PC-3 (cell line): Measurements from ENCODE around the gene CHRNA4. TPM values are rescaled to one million over a fixed set of nuclear protein-coding genes. Genes with fewer than 3 reads are reported as not detected.

Source experiments
- ATAC-seq: fragments of 200-7000 bp; cut with Tn5 transposase; 2 replicates; pipeline ENCODE4 v1.9.1; 2020; ENCODE audit warnings: mild to moderate bottlenecking, moderate library complexity
- BruUV-seq: library from RNA; stranded (reverse); fragments of 400-500 nt; replicated peaks from 2 replicates; lab custom pipeline; 2021; lab: Mats Ljungman, UMichigan
- CTCF ChIA-PET: fragments of 300-600 bp; sonication (Branson Sonifier 250); formaldehyde crosslinking; loops from one replicate; lab custom pipeline; 2022; ENCODE audit warnings: antibody characterized with exemption; lab: Charles Lee
- POLR2A ChIA-PET: fragments of 300-600 bp; sonication (Branson Sonifier 250); formaldehyde crosslinking; loops from one replicate; lab custom pipeline; 2022; ENCODE audit warnings: antibody characterized with exemption; ENCODE audit not compliant: unreplicated experiment; lab: Charles Lee
- DNase-seq: peaks from one replicate; pipeline ENCODE4 v3.0.0-alpha.2; 2015
- H2AFZ ChIP-seq: fragments of 300-600 bp; sonication (generic); 2 replicates; pipeline ENCODE4 v1.6.0; 2016; ENCODE audit warnings: antibody characterized with exemption, low read length
- H3F3A ChIP-seq: fragments of 300-600 bp; sonication (generic); one replicate; pipeline ENCODE4 v1.6.0; 2017; ENCODE audit warnings: antibody characterized with exemption, low read length, control low read depth, mild to moderate bottlenecking; ENCODE audit not compliant: unreplicated experiment
- H3K27ac ChIP-seq: fragments of 300-600 bp; sonication (generic); 2 replicates; pipeline ENCODE4 v1.5.1; 2016; ENCODE audit warnings: mild to moderate bottlenecking, low read length
- H3K27me3 ChIP-seq: fragments of 300-600 bp; sonication (generic); 2 replicates; pipeline ENCODE4 v1.6.1; 2016; ENCODE audit warnings: low read length, mixed read lengths
- H3K36me3 ChIP-seq: fragments of 300-600 bp; sonication (generic); 2 replicates; pipeline ENCODE4 v1.6.1; 2016; ENCODE audit warnings: low read depth, mixed run types, low read length, mixed read lengths
- H3K4me1 ChIP-seq: fragments of 300-600 bp; sonication (generic); 2 replicates; pipeline ENCODE4 v1.5.1; 2016; ENCODE audit warnings: low read length; ENCODE audit not compliant: insufficient read depth
- H3K4me2 ChIP-seq: fragments of 300-600 bp; sonication (generic); 2 replicates; pipeline ENCODE4 v1.6.0; 2016; ENCODE audit warnings: low read length
- H3K4me3 ChIP-seq: fragments of 300-600 bp; sonication (generic); 2 replicates; pipeline ENCODE4 v1.5.1; 2016; ENCODE audit warnings: mild to moderate bottlenecking, low read length, mixed read lengths
- H3K79me2 ChIP-seq: fragments of 300-600 bp; sonication (generic); 2 replicates; pipeline ENCODE4 v1.6.1; 2017; ENCODE audit warnings: low read length, mixed read lengths
- H3K9ac ChIP-seq: fragments of 300-600 bp; sonication (generic); 2 replicates; pipeline ENCODE4 v1.6.0; 2016; ENCODE audit warnings: mild to moderate bottlenecking, low read length
- H3K9me2 ChIP-seq: fragments of 300-600 bp; sonication (generic); replicated peaks from 2 replicates; pipeline ENCODE4 v1.6.1; 2016; ENCODE audit warnings: mixed run types, low read length, mixed read lengths
- H3K9me3 ChIP-seq: fragments of 300-600 bp; sonication (generic); 2 replicates; pipeline ENCODE4 v1.6.1; 2016; ENCODE audit warnings: low read length, mixed read lengths
- H4K20me1 ChIP-seq: fragments of 300-600 bp; sonication (generic); 2 replicates; pipeline ENCODE4 v1.6.1; 2016; ENCODE audit warnings: low read length, mixed read lengths
- EZH2 ChIP-seq: fragments of 300-600 bp; sonication (generic); IDR thresholded peaks from one replicate; pipeline ENCODE4 v1.6.1; 2017; ENCODE audit warnings: antibody characterized with exemption, mild to moderate bottlenecking, low read length; ENCODE audit not compliant: unreplicated experiment
- EZH2phosphoT487 ChIP-seq: fragments of 300-600 bp; sonication (generic); IDR thresholded peaks from 2 replicates; pipeline ENCODE4 v1.6.1; 2018; ENCODE audit warnings: mild to moderate bottlenecking, antibody characterized with exemption, low read length, borderline replicate concordance
- intact Hi-C: fragments of 100-400 bp; cut with micrococcal nuclease; formaldehyde crosslinking; loops from 2 replicates; pipeline ENCODE4 v1.9.0; 2023
- total RNA-seq: library from RNA; depleted of rRNA; stranded (reverse); fragments of >200 nt; gene quantifications from 2 replicates; pipeline ENCODE4 v1.2.3, GENCODE V29; 2014
- TF ChIP-seq, protein P1 (sequence below): fragments of 300-600 bp; sonication (generic); conservative IDR thresholded peaks from 2 replicates; pipeline ENCODE4 v1.5.1; 2017; ENCODE audit warnings: antibody characterized with exemption, low read depth, mild to moderate bottlenecking, low read length

CHRNA4 gene
- total RNA-seq, 1 experiment from 2014 or later = not detected

DNA sequence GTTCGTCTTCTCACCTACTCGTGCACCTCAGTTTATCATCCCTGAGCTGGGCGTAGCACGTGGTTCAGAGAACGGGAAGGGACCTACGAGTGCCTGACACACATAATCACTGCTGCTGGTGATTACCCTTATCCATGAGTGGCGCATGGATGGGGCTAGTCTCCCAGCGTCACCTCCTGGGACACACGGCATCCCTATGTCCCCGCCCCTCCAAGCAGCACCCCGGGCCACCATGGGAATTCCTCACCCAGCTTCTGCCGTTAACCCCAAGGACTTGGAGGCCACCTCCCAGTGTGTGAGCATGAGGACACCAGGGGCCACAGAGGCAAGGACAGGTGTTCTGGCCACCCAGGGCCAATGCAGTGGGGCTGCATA lies 9.8 kb downstream of the CHRNA4 start:
- POLR2A ChIA-PET = no interaction called here
- H3K4me2 ChIP-seq = no peak overlapping the region
- BruUV-seq = no TSS peak
- H3K27me3 ChIP-seq = peaks cover 2% of the 10 kb centered on the region; the same call in 1 of the 2 replicates
- no peaks in the 10 kb centered on the region for H4K20me1 ChIP-seq
- no peaks in the 10 kb centered on the region for H3K79me2 ChIP-seq
- H3K9ac ChIP-seq = no peak overlapping the region
- no peak for DNase-seq
- H3F3A ChIP-seq = no peaks in the 10 kb centered on the region
- no peak overlapping the region for H3K4me3 ChIP-seq
- no peak overlapping the region for H2AFZ ChIP-seq
- intact Hi-C loops = no loop called here
- no peak overlapping the region for H3K27ac ChIP-seq
- H3K9me2 ChIP-seq = no peaks in the 10 kb centered on the region
- H3K9me3 ChIP-seq = no peaks in the 10 kb centered on the region
- no peaks in the 10 kb centered on the region for H3K36me3 ChIP-seq
- no peaks in the 10 kb centered on the region for H3K4me1 ChIP-seq
- ATAC-seq = no peak
- TF ChIP-seq EZH2 = no peak
- no peak for TF ChIP-seq EZH2phosphoT487
- TF ChIP-seq, protein P1, sequence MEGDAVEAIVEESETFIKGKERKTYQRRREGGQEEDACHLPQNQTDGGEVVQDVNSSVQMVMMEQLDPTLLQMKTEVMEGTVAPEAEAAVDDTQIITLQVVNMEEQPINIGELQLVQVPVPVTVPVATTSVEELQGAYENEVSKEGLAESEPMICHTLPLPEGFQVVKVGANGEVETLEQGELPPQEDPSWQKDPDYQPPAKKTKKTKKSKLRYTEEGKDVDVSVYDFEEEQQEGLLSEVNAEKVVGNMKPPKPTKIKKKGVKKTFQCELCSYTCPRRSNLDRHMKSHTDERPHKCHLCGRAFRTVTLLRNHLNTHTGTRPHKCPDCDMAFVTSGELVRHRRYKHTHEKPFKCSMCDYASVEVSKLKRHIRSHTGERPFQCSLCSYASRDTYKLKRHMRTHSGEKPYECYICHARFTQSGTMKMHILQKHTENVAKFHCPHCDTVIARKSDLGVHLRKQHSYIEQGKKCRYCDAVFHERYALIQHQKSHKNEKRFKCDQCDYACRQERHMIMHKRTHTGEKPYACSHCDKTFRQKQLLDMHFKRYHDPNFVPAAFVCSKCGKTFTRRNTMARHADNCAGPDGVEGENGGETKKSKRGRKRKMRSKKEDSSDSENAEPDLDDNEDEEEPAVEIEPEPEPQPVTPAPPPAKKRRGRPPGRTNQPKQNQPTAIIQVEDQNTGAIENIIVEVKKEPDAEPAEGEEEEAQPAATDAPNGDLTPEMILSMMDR = no peak
- CTCF ChIA-PET = no interaction called here

DNA sequence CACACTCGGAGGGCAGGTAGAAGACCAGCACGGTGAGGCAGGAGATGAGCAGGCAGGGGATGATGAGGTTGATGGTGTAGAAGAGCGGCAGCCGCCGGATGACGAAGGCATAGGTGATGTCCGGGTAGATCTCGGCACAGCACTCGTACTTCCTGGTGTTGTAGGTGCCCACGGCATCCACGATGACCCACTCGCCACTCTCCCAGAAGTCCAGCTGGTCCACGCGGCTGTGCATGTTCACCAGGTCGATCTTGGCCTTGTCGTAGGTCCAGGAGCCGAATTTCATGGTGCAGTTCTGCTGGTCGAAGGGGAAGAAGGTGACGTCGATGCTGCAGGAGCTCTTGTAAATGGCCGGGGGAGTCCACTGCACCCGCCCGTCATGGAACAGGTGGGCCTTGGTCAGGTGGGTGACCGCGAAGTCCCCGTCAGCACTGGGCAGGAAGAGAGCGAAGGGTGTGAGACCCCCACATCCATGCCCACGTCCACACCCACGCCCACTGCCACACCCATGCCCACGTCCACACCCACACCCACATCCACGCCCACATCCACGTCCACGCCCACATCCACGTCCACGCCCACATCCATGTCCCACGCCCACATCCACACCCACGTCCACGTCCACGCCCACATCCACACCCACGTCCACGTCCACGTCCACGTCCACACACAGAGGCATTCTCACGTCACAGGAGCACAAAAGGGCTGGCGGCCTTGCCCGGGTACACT lies 10.4 kb downstream of the CHRNA4 start:
- H3K36me3 ChIP-seq = no peaks in the 10 kb centered on the region
- H3K4me3 ChIP-seq = no peak overlapping the region
- H3F3A ChIP-seq = no peaks in the 10 kb centered on the region
- no peak overlapping the region for H2AFZ ChIP-seq
- H3K27ac ChIP-seq = no peak overlapping the region
- ATAC-seq (no peak), DNase-seq (no peak)
- intact Hi-C loops = no loop called here
- CTCF ChIA-PET = no interaction called here
- TF ChIP-seq EZH2phosphoT487 (no peak), EZH2 (no peak)
- TF ChIP-seq, protein P1 = no peak
- H3K27me3 ChIP-seq = peaks cover 7% of the 10 kb centered on the region; the same call in 1 of the 2 replicates
- H3K79me2 ChIP-seq = no peaks in the 10 kb centered on the region
- H4K20me1 ChIP-seq = no peaks in the 10 kb centered on the region
- H3K4me2 ChIP-seq = no peak overlapping the region
- H3K9ac ChIP-seq = no peak overlapping the region
- no peaks in the 10 kb centered on the region for H3K4me1 ChIP-seq
- BruUV-seq = no TSS peak
- POLR2A ChIA-PET = no interaction called here
- H3K9me3 ChIP-seq = no peaks in the 10 kb centered on the region
- no peaks in the 10 kb centered on the region for H3K9me2 ChIP-seq

DNA sequence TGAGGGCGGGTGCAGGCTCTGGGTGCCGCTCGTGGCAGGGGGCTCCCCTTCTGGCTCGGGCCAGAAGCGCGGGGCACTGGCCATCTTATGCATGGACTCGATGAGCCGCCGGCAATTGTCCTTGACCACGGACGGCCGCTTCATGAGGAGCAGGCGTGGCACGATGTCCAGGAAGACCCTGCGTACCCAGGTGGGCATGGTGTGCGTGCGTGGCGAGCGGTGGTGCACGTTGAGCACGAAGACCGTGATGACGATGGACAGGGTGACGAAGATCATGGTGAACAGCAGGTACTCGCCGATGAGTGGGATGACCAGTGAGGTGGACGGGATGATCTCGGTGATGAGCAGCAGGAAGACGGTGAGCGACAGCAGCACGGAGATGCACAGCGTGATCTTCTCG lies 11.0 kb downstream of the CHRNA4 start:
- H3K9me3 ChIP-seq = no peaks in the 10 kb centered on the region
- no TSS peak for BruUV-seq
- intact Hi-C loops = no loop called here
- no peak for TF ChIP-seq EZH2
- TF ChIP-seq, protein P1 = no peak
- no peak for TF ChIP-seq EZH2phosphoT487
- no peaks in the 10 kb centered on the region for H3F3A ChIP-seq
- H3K79me2 ChIP-seq = no peaks in the 10 kb centered on the region
- no peak overlapping the region for H3K27ac ChIP-seq
- peaks cover 13% of the 10 kb centered on the region; the same call in 1 of the 2 replicates for H3K27me3 ChIP-seq
- no peak overlapping the region for H2AFZ ChIP-seq
- H3K4me3 ChIP-seq = no peak overlapping the region
- no peak overlapping the region for H3K4me2 ChIP-seq
- ATAC-seq = no peak
- no peaks in the 10 kb centered on the region for H3K9me2 ChIP-seq
- no peak overlapping the region for H3K9ac ChIP-seq
- no peaks in the 10 kb centered on the region for H3K4me1 ChIP-seq
- ChIA-PET CTCF (no interaction called here), POLR2A (no interaction called here)
- H3K36me3 ChIP-seq = no peaks in the 10 kb centered on the region
- no peak for DNase-seq
- no peaks in the 10 kb centered on the region for H4K20me1 ChIP-seq
